SH-SY5Y (cell line): ENCODE data around the gene SLC6A12.

Experiments
- GATA2 ChIP-seq: IDR thresholded peaks from 2 replicates; pipeline ENCODE4 v1.6.1; 2011; ENCODE audit warnings: mild to moderate bottlenecking, low read depth, low read length
- GATA3 ChIP-seq: IDR thresholded peaks from 2 replicates; pipeline ENCODE4 v1.6.1; 2011; ENCODE audit warnings: low read depth, mild to moderate bottlenecking, low read length, moderate library complexity

DNA sequence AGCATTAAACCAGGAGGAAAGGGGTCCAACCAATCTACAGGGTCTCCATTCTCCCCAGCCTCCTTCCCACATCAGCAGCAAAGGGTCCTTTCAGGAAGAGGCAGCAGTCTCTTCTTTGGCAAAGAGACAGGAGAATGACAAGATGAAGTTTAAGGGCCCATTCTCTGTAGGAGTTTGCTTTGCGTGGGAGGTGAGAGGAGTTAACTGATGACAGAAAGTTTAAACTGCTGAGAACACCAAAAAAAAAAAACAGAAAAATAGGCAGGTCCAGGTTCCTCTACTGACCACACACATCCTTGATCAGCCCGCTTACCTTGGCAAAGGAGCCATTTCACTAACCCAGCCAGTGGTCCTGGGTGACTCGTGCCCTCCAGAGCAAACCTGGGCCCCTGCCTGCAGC, 43.0 kb upstream of the SLC6A12 start:
- TF ChIP-seq GATA2 (no peak), GATA3 (no peak)
